Pulmonary artery endothelial cell (primary cell): ENCODE data around the gene ATP6V1F. TPM values are rescaled to one million over a fixed set of nuclear protein-coding genes. Genes with fewer than 3 reads are reported as not detected.

ENCODE experiments used
- DNase-seq: peaks from one replicate; pipeline ENCODE4 v3.0.0-alpha.2; 2011; ENCODE audit warnings: low read depth, low spot score
- total RNA-seq: library from RNA; depleted of rRNA; stranded (reverse); fragments of >200 nt; gene quantifications from 2 replicates; pipeline ENCODE4 v1.2.3, GENCODE V29; 2014

Gene ATP6V1F
- total RNA-seq, 1 donor from 2014 or later = 90.3 TPM

GRCh38 chr7:128867842-128868623 is 5.4 kb downstream of the ATP6V1F start:
- no peak for DNase-seq

GRCh38 chr7:128868624-128869137 is 6.0 kb downstream of the ATP6V1F start:
- no peak for DNase-seq

- DNase-seq = no peak
These were observed 6.7 kb downstream of the ATP6V1F start for GRCh38 chr7:128869138-128869943.

GRCh38 chr7:128869944-128870285 is 7.3 kb downstream of the ATP6V1F start:
- no peak for DNase-seq

- DNase-seq = no peak
These were observed 8.4 kb downstream of the ATP6V1F start for GRCh38 chr7:128871050-128871449.

- no peak for DNase-seq
These were observed 9.8 kb downstream of the ATP6V1F start for GRCh38 chr7:128872394-128872824.

GRCh38 chr7:128873234-128873633 is 10.6 kb downstream of the ATP6V1F start:
- DNase-seq = no peak

GRCh38 chr7:128874140-128875031 is 11.7 kb downstream of the ATP6V1F start:
- no peak for DNase-seq

- DNase-seq = no peak
These were observed 12.9 kb downstream of the ATP6V1F start for GRCh38 chr7:128875523-128875948.

- no peak for DNase-seq
These were observed 13.5 kb downstream of the ATP6V1F start for GRCh38 chr7:128876127-128876526.

- DNase-seq = no peak
These were observed 13.9 kb downstream of the ATP6V1F start for GRCh38 chr7:128876586-128876977.

GRCh38 chr7:128876978-128877755 is 14.5 kb downstream of the ATP6V1F start:
- DNase-seq = no peak

- no peak for DNase-seq
These were observed 15.1 kb downstream of the ATP6V1F start for GRCh38 chr7:128877756-128878120.

GRCh38 chr7:128878226-128879105 is 15.8 kb downstream of the ATP6V1F start:
- no peak for DNase-seq

- DNase-seq = no peak
These were observed 16.8 kb downstream of the ATP6V1F start for GRCh38 chr7:128879461-128879938.

GRCh38 chr7:128879939-128880746 is 17.5 kb downstream of the ATP6V1F start:
- DNase-seq = no peak

GRCh38 chr7:128880791-128881457 is 18.3 kb downstream of the ATP6V1F start:
- DNase-seq = no peak

- DNase-seq = no peak
These were observed 18.9 kb downstream of the ATP6V1F start for GRCh38 chr7:128881458-128882125.
